ENCODE results near the gene DUS2.

The DUS2 gene

GRCh38 chr16:68126395-68126794 is 103.3 kb downstream of the DUS2 start:
- no peak for DNase-seq (ENCODE audit: low read depth)

DNA sequence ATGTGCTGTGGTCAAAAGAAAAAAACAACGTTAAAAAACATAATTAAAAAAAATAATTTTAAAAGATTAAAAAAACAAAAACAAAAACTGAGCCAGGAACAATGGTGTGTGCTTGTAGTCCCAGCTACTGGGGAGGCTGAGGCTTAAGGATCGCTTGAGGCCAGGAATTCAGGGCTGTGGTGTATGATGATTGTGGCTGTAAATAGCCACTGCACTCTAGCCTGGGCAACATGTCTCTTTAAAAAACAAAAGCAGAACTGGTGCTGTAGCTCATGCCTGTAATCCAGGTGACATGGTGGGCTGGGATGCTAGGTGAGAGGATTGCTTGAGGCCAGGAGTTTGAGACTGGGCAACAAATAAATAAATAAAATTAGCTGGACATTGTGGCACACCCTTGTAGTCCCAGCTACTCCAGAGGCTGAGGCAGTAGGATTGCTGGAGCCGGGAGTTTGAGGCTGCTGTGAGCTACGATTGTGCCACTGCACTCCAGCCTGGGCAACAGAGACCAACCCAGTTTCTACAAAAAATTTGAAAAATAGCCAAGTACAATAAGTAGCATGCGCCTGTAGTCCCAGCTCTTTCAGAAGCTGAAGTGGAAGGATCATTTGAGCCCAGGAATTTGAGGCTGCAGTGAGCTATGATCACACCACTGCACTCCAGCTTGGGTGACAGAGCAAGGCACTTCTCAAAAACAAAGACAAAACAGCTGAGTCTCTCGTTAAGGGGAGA is 105.7 kb downstream of the DUS2 start:
- no peak for DNase-seq (ENCODE audit: low read depth)

All from activated T-helper 9 cell treated with anti-CD3 and anti-CD28 coated beads, Interleukin-2, amount 50 U/mL, for 16 hours (primary cell).